Transverse colon (tissue), 4 donors: ENCODE data around the gene UBTF.

Source experiments
- CTCF ChIP-seq, 5 experiments: fragments of 200-600 bp in 3 of 5; fragments of 450-650 bp in 2 of 5; sonication (generic) in 3 of 5; IDR thresholded peaks; 1 replicate in 2 of 5; 2 replicates in 3 of 5; pipeline ENCODE4 v1.5.1; 2016 to 2017; ENCODE audit warnings: antibody characterized with exemption in 5 of 5, inconsistent platforms in 3 of 5, mild to moderate bottlenecking in 2 of 5, moderate library complexity in 1 of 5
- POLR2AphosphoS5 ChIP-seq, 3 donors: sonication (generic); formaldehyde crosslinking; IDR thresholded peaks; one replicate each; pipeline ENCODE4 v1.6.1; 2016; ENCODE audit warnings: antibody characterized with exemption in 3 of 3

GRCh38 chr17:44184212-44184810 lies 35.2 kb downstream of the UBTF start:
- TF ChIP-seq CTCF (IDR thresholded peaks at IDR 0.05): no peak
- TF ChIP-seq POLR2AphosphoS5 (IDR thresholded peaks at IDR 0.05): no peak
